ENCODE results near the gene APCDD1L.
A peak's percentile ranks its signal among the peaks of the same experiment; 100 is the strongest.

APCDD1L gene

GRCh38 chr20:58444746-58445255 is 70.4 kb downstream of the APCDD1L start:
- peak overlapping the region; percentile 66 for H3K27ac Mint-ChIP-seq
- ATAC-seq (no peak), DNase-seq (no peak)
- H3K27me3 Mint-ChIP-seq: no peaks in the 10 kb centered on the region
- H3K4me1 Mint-ChIP-seq: peaks cover 33% of the 10 kb centered on the region
- H3K9me3 Mint-ChIP-seq: no peaks in the 10 kb centered on the region
- H3K36me3 Mint-ChIP-seq (ENCODE audit: low read depth): peaks cover 47% of the 10 kb centered on the region
- no peak overlapping the region for H3K4me3 Mint-ChIP-seq

- Mint-ChIP-seq H3K4me3 (no peak overlapping the region), H3K36me3 (ENCODE audit: low read depth) (peaks cover 46% of the 10 kb centered on the region), H3K27me3 (no peaks in the 10 kb centered on the region), H3K4me1 (peaks cover 61% of the 10 kb centered on the region), H3K9me3 (no peaks in the 10 kb centered on the region), H3K27ac (peak overlapping the region; percentile 7)
- no peak for DNase-seq
- ATAC-seq: peak; percentile 51
Observed at GRCh38 chr20:58441723-58442122, 73.5 kb downstream of the APCDD1L start.

- no peak for ATAC-seq
- Mint-ChIP-seq H3K27me3 (no peaks in the 10 kb centered on the region), H3K36me3 (ENCODE audit: low read depth) (peaks cover 41% of the 10 kb centered on the region), H3K9me3 (no peaks in the 10 kb centered on the region), H3K4me1 (peaks cover 64% of the 10 kb centered on the region), H3K4me3 (no peak overlapping the region), H3K27ac (no peak overlapping the region)
- no peak for DNase-seq
Observed at GRCh38 chr20:58440021-58440767, 75.0 kb downstream of the APCDD1L start.

GRCh38 chr20:58438970-58439808 is 76.0 kb downstream of the APCDD1L start:
- Mint-ChIP-seq H3K4me3 (no peak overlapping the region), H3K9me3 (no peaks in the 10 kb centered on the region), H3K36me3 (ENCODE audit: low read depth) (peaks cover 35% of the 10 kb centered on the region), H3K27me3 (no peaks in the 10 kb centered on the region), H3K27ac (peak overlapping the region; percentile 27), H3K4me1 (peaks cover 61% of the 10 kb centered on the region)
- no peak for DNase-seq
- ATAC-seq: peak; percentile 53

- no peak for DNase-seq
- H3K36me3 Mint-ChIP-seq (ENCODE audit: low read depth): peaks cover 31% of the 10 kb centered on the region
- H3K4me3 Mint-ChIP-seq: no peak overlapping the region
- H3K27ac Mint-ChIP-seq: peak overlapping the region; percentile 48
- no peaks in the 10 kb centered on the region for H3K9me3 Mint-ChIP-seq
- peak; percentile 68 for ATAC-seq
- no peaks in the 10 kb centered on the region for H3K27me3 Mint-ChIP-seq
- H3K4me1 Mint-ChIP-seq: peaks cover 65% of the 10 kb centered on the region
Observed at GRCh38 chr20:58436868-58437645, 78.1 kb downstream of the APCDD1L start.

- peaks cover 31% of the 10 kb centered on the region for H3K36me3 Mint-ChIP-seq (ENCODE audit: low read depth)
Observed at GRCh38 chr20:58435237-58435636, 80.0 kb downstream of the APCDD1L start.

GRCh38 chr20:58434326-58434725 is 80.9 kb downstream of the APCDD1L start:
- no peaks in the 10 kb centered on the region for H3K9me3 Mint-ChIP-seq
- peaks cover 43% of the 10 kb centered on the region for H3K4me1 Mint-ChIP-seq
- H3K36me3 Mint-ChIP-seq (ENCODE audit: low read depth): peaks cover 22% of the 10 kb centered on the region

More at GRCh38 chr20:58435237-58435636, 80.0 kb downstream of the APCDD1L start:
- ATAC-seq (no peak), DNase-seq (no peak)
- no peak overlapping the region for H3K4me3 Mint-ChIP-seq
- no peak overlapping the region for H3K27ac Mint-ChIP-seq
- no peaks in the 10 kb centered on the region for H3K9me3 Mint-ChIP-seq
- H3K27me3 Mint-ChIP-seq: no peaks in the 10 kb centered on the region
- H3K4me1 Mint-ChIP-seq: peaks cover 52% of the 10 kb centered on the region

GRCh38 chr20:58433759-58434158 is 81.4 kb downstream of the APCDD1L start:
- no peak overlapping the region for H3K4me3 Mint-ChIP-seq
- no peaks in the 10 kb centered on the region for H3K9me3 Mint-ChIP-seq
- H3K27me3 Mint-ChIP-seq: no peaks in the 10 kb centered on the region
- H3K36me3 Mint-ChIP-seq (ENCODE audit: low read depth): peaks cover 22% of the 10 kb centered on the region
- ATAC-seq: no peak
- no peak for DNase-seq
- no peak overlapping the region for H3K27ac Mint-ChIP-seq
- peaks cover 38% of the 10 kb centered on the region for H3K4me1 Mint-ChIP-seq

More at GRCh38 chr20:58434326-58434725, 80.9 kb downstream of the APCDD1L start:
- DNase-seq (no peak), ATAC-seq (no peak)
- H3K27ac Mint-ChIP-seq: no peak overlapping the region
- H3K4me3 Mint-ChIP-seq: no peak overlapping the region
- H3K27me3 Mint-ChIP-seq: no peaks in the 10 kb centered on the region

GRCh38 chr20:58433029-58433647 is 82.1 kb downstream of the APCDD1L start:
- Mint-ChIP-seq H3K9me3 (no peaks in the 10 kb centered on the region), H3K36me3 (ENCODE audit: low read depth) (peaks cover 25% of the 10 kb centered on the region), H3K4me1 (peaks cover 32% of the 10 kb centered on the region), H3K27me3 (no peaks in the 10 kb centered on the region), H3K4me3 (no peak overlapping the region), H3K27ac (no peak overlapping the region)
- no peak for ATAC-seq
- no peak for DNase-seq

- no peak overlapping the region for H3K27ac Mint-ChIP-seq
- no peaks in the 10 kb centered on the region for H3K9me3 Mint-ChIP-seq
- H3K4me1 Mint-ChIP-seq: peaks cover 25% of the 10 kb centered on the region
- H3K4me3 Mint-ChIP-seq: no peak overlapping the region
- H3K36me3 Mint-ChIP-seq (ENCODE audit: low read depth): peaks cover 21% of the 10 kb centered on the region
- H3K27me3 Mint-ChIP-seq: no peaks in the 10 kb centered on the region
- no peak for DNase-seq
- ATAC-seq: no peak
Observed at GRCh38 chr20:58432186-58432954, 82.8 kb downstream of the APCDD1L start.

- DNase-seq (no peak), ATAC-seq (no peak)
- no peaks in the 10 kb centered on the region for H3K9me3 Mint-ChIP-seq
- no peak overlapping the region for H3K27ac Mint-ChIP-seq
- peaks cover 18% of the 10 kb centered on the region for H3K4me1 Mint-ChIP-seq
- H3K4me3 Mint-ChIP-seq: no peak overlapping the region
- no peaks in the 10 kb centered on the region for H3K27me3 Mint-ChIP-seq
- H3K36me3 Mint-ChIP-seq (ENCODE audit: low read depth): peaks cover 17% of the 10 kb centered on the region
Observed at GRCh38 chr20:58431134-58431533, 84.1 kb downstream of the APCDD1L start.

- H3K27ac Mint-ChIP-seq: no peak overlapping the region
Observed at GRCh38 chr20:58429303-58429702, 85.9 kb downstream of the APCDD1L start.

GRCh38 chr20:58428364-58428763 is 86.8 kb downstream of the APCDD1L start:
- Mint-ChIP-seq H3K36me3 (ENCODE audit: low read depth) (peaks cover 24% of the 10 kb centered on the region), H3K4me3 (no peak overlapping the region), H3K9me3 (no peaks in the 10 kb centered on the region), H3K27me3 (no peaks in the 10 kb centered on the region), H3K4me1 (peaks cover 20% of the 10 kb centered on the region), H3K27ac (no peak overlapping the region)
- no peak for ATAC-seq
- DNase-seq: no peak

More at GRCh38 chr20:58429303-58429702, 85.9 kb downstream of the APCDD1L start:
- peaks cover 22% of the 10 kb centered on the region for H3K36me3 Mint-ChIP-seq (ENCODE audit: low read depth)
- no peaks in the 10 kb centered on the region for H3K9me3 Mint-ChIP-seq
- no peak for DNase-seq
- ATAC-seq: no peak
- no peaks in the 10 kb centered on the region for H3K27me3 Mint-ChIP-seq
- H3K4me3 Mint-ChIP-seq: no peak overlapping the region
- peaks cover 20% of the 10 kb centered on the region for H3K4me1 Mint-ChIP-seq
